ENCODE data around the gene RCOR2. TPM values are rescaled to one million over a fixed set of nuclear protein-coding genes. Genes with fewer than 3 reads are reported as not detected.

Gene RCOR2
- total and polyA plus RNA-seq, 2 of the 13 experiments (the other 11 are each of a cell fraction or from before 2014, with no cell fraction given), result 8.3 to 8.5 TPM

GRCh38 chr11:63888170-63889086 lies 28.5 kb downstream of the RCOR2 start (continued):
- TF ChIP-seq ZBTB40 (IDR thresholded peaks at IDR 0.05), result no peak
- peak; percentile 43; the same call in 1 of the 2 replicates for TF ChIP-seq ZBTB40 (CRISPR knock-in tag; IDR thresholded peaks at IDR 0.05)
- peak; percentile 19; the same call in 1 of the 2 replicates for TF ChIP-seq NCOA2 (CRISPR knock-in tag; IDR thresholded peaks at IDR 0.05)
- TF ChIP-seq AHDC1 (CRISPR knock-in tag; IDR thresholded peaks at IDR 0.05; ENCODE audit: borderline replicate concordance), result no peak
- TF ChIP-seq PPARG (CRISPR knock-in tag; conservative IDR thresholded peaks at IDR 0.05), result 0 out of 2 replicates have a peak, but pooled peaks have one; percentile 26
- peak; percentile 70; the same call in 1 of the 2 replicates for TF ChIP-seq KLF12 (CRISPR knock-in tag; IDR thresholded peaks at IDR 0.05; ENCODE audit: borderline replicate concordance)
- TF ChIP-seq ZNF720 (CRISPR knock-in tag; IDR thresholded peaks at IDR 0.05), result no peak
- TF ChIP-seq MEF2D (CRISPR knock-in tag; IDR thresholded peaks at IDR 0.05), result peak; percentile 60; the same call in 1 of the 2 replicates
- no peak for TF ChIP-seq ZNF850 (CRISPR knock-in tag; conservative IDR thresholded peaks at IDR 0.05)
- peak; percentile 85; the same call in 1 of the 2 replicates for TF ChIP-seq MYC (CRISPR knock-in tag; IDR thresholded peaks at IDR 0.05; ENCODE audit: borderline replicate concordance)
- TF ChIP-seq KDM3A (CRISPR knock-in tag; IDR thresholded peaks at IDR 0.05; ENCODE audit: low read depth), result peak; percentile 68; the same call in 1 of the 2 replicates
- no peak for TF ChIP-seq NFIB (CRISPR knock-in tag; IDR thresholded peaks at IDR 0.05; ENCODE audit: borderline replicate concordance)
- TF ChIP-seq EED (CRISPR knock-in tag; IDR thresholded peaks at IDR 0.05), result 0 out of 2 replicates have a peak, but pooled peaks have one; percentile 53

All from HepG2 (cell line).